Neural cell (in vitro differentiated cells): ENCODE data around the gene VEPH1. TPM values are rescaled to one million over a fixed set of nuclear protein-coding genes. Genes with fewer than 3 reads are reported as not detected.

ENCODE experiments used
- H2AFZ ChIP-seq: fragments of 200-600, 300-800 bp; sonication (generic), shearing (Covaris generic); 2 replicates; pipeline ENCODE4 v1.6.0; 2014; ENCODE audit warnings: low read depth, mild to moderate bottlenecking, antibody characterized with exemption, low read length, moderate library complexity
- H3F3A ChIP-seq: fragments of 200-600 bp; shearing (Covaris generic); 2 replicates; pipeline ENCODE4 v1.6.1; 2016; ENCODE audit warnings: mild to moderate bottlenecking, moderate library complexity, mixed read lengths, antibody characterized with exemption, low read length; ENCODE audit not compliant: insufficient read depth, poor library complexity, severe bottlenecking
- H3K27ac ChIP-seq: fragments of 200-600, 300-800 bp; sonication (generic), shearing (Covaris generic); 2 replicates; pipeline ENCODE4 v1.5.1; 2014; ENCODE audit warnings: mild to moderate bottlenecking, low read length, moderate library complexity
- H3K27me3 ChIP-seq: fragments of 300-800, 200-600 bp; sonication (generic), shearing (Covaris generic); 2 replicates; pipeline ENCODE4 v1.6.0; 2014; ENCODE audit warnings: mild to moderate bottlenecking, low read depth, low read length, moderate library complexity; ENCODE audit not compliant: insufficient read depth
- H3K36me3 ChIP-seq: fragments of 300-800, 200-600 bp; sonication (generic), shearing (Covaris generic); 2 replicates; pipeline ENCODE4 v1.5.1; 2014; ENCODE audit warnings: mild to moderate bottlenecking, antibody characterized with exemption, low read length, moderate library complexity; ENCODE audit not compliant: insufficient read depth
- H3K4me2 ChIP-seq: fragments of 300-800, 200-600 bp; sonication (generic), shearing (Covaris generic); 2 replicates; pipeline ENCODE4 v1.6.0; 2014; ENCODE audit warnings: mild to moderate bottlenecking, low read length
- H3K4me3 ChIP-seq: fragments of 300-800, 200-600 bp; sonication (generic), shearing (Covaris generic); 2 replicates; pipeline ENCODE4 v1.5.1; 2014; ENCODE audit warnings: mild to moderate bottlenecking, low read length, moderate library complexity
- H3K79me2 ChIP-seq: fragments of 200-600 bp; shearing (Covaris generic); replicated peaks from 2 replicates; pipeline ENCODE4 v1.6.0; 2014; ENCODE audit warnings: mild to moderate bottlenecking, low read length, moderate library complexity; ENCODE audit not compliant: insufficient read depth
- H3K9ac ChIP-seq: fragments of 300-800, 200-600 bp; sonication (generic), shearing (Covaris generic); 2 replicates; pipeline ENCODE4 v1.6.1; 2016; ENCODE audit warnings: mild to moderate bottlenecking, low read length, mixed read lengths
- H3K9me2 ChIP-seq: fragments of 200-600 bp; shearing (Covaris generic); 2 replicates; pipeline ENCODE4 v1.6.1; 2016; ENCODE audit warnings: mild to moderate bottlenecking, low read length, mixed read lengths; ENCODE audit not compliant: insufficient read depth
- H3K9me3 ChIP-seq: fragments of 200-600, 300-800 bp; sonication (generic), shearing (Covaris generic); 2 replicates; pipeline ENCODE4 v1.6.1; 2016; ENCODE audit warnings: mild to moderate bottlenecking, mixed run types, low read length, moderate library complexity, mixed read lengths
- H4K20me1 ChIP-seq: fragments of 200-600 bp; shearing (Covaris generic); 2 replicates; pipeline ENCODE4 v1.6.1; 2016; ENCODE audit warnings: mild to moderate bottlenecking, mixed run types; ENCODE audit not compliant: insufficient read depth
- EP300 ChIP-seq: fragments of 450-650 bp; conservative IDR thresholded peaks from 2 replicates; pipeline ENCODE4 v1.6.1; 2014; ENCODE audit warnings: antibody characterized with exemption, mild to moderate bottlenecking, moderate library complexity; ENCODE audit not compliant: poor library complexity, severe bottlenecking
- EZH2 ChIP-seq: fragments of 200-600, 300-800 bp; shearing (Covaris generic), sonication (generic); IDR thresholded peaks from 2 replicates; pipeline ENCODE4 v1.6.1; 2014; ENCODE audit warnings: antibody characterized with exemption, low read length, borderline replicate concordance, mild to moderate bottlenecking; ENCODE audit not compliant: insufficient read depth, poor library complexity, severe bottlenecking
- MXI1 ChIP-seq: fragments of 450-650 bp; conservative IDR thresholded peaks from 2 replicates; pipeline ENCODE4 v1.6.1; 2014; ENCODE audit warnings: antibody characterized with exemption, mild to moderate bottlenecking; ENCODE audit not compliant: poor library complexity, severe bottlenecking
- POLR2AphosphoS5 ChIP-seq: IDR thresholded peaks from 2 replicates; pipeline ENCODE4 v1.6.1; 2012
- RAD21 ChIP-seq: fragments of 450-650 bp; conservative IDR thresholded peaks from 2 replicates; pipeline ENCODE4 v1.6.1; 2014; ENCODE audit warnings: antibody characterized with exemption, mild to moderate bottlenecking, moderate library complexity
- SMC3 ChIP-seq: fragments of 450-650 bp; conservative IDR thresholded peaks from 2 replicates; pipeline ENCODE4 v1.6.1; 2014; ENCODE audit warnings: antibody characterized with exemption, mild to moderate bottlenecking, moderate library complexity; ENCODE audit not compliant: poor library complexity
- TAF1 ChIP-seq: IDR thresholded peaks from 2 replicates; pipeline ENCODE4 v1.6.1; 2012; ENCODE audit warnings: low read depth
- polyA plus RNA-seq: library from polyadenylated mRNA; depleted of rRNA; stranded (reverse); fragments of >200 nt; gene quantifications from 2 replicates; pipeline ENCODE4 v1.2.3, GENCODE V29; 2014
- TF ChIP-seq, protein P1 (sequence below): IDR thresholded peaks from 2 replicates; pipeline ENCODE4 v1.6.1; 2012; ENCODE audit warnings: borderline replicate concordance
- TF ChIP-seq, protein P2 (sequence below): fragments of 450-650 bp; IDR thresholded peaks from 2 replicates; pipeline ENCODE4 v1.5.1; 2014; ENCODE audit warnings: antibody characterized with exemption, mild to moderate bottlenecking, moderate library complexity; ENCODE audit not compliant: poor library complexity, severe bottlenecking

Gene VEPH1
- polyA plus RNA-seq, 1 donor from 2014 or later, result 0.89 TPM

DNA sequence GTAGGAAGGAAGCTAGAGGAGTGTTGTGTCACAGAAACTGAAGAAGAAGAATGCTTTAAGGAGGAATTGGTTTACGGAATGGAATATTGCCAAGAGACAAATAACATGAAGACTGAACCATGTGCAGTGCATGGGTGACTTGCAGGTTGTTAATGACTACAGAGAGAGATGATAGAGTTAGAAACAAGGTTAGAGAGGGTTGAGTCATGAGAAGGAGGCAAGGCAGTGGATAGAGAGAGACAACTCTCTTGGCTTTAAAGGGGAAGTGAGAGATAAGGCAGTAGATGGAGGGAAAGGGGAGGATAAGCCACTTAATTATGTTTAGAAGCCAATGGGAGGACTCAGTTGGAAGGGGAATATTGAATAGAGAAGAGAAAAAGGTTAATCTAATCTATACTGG, 224.0 kb downstream of the VEPH1 start:
- Histone ChIP-seq H3K9me2 (no peaks in the 10 kb centered on the region), H3K27ac (no peak overlapping the region), H3K79me2 (no peaks in the 10 kb centered on the region), H3K27me3 (no peaks in the 10 kb centered on the region), H3K36me3 (no peaks in the 10 kb centered on the region), H2AFZ (no peak overlapping the region), H3K9me3 (no peaks in the 10 kb centered on the region), H3K4me3 (no peak overlapping the region), H3K4me2 (no peak overlapping the region), H3F3A (no peaks in the 10 kb centered on the region), H4K20me1 (no peaks in the 10 kb centered on the region), H3K9ac (no peak overlapping the region)
- TF ChIP-seq TAF1, result no peak
- TF ChIP-seq SMC3, result no peak
- TF ChIP-seq, protein P1, sequence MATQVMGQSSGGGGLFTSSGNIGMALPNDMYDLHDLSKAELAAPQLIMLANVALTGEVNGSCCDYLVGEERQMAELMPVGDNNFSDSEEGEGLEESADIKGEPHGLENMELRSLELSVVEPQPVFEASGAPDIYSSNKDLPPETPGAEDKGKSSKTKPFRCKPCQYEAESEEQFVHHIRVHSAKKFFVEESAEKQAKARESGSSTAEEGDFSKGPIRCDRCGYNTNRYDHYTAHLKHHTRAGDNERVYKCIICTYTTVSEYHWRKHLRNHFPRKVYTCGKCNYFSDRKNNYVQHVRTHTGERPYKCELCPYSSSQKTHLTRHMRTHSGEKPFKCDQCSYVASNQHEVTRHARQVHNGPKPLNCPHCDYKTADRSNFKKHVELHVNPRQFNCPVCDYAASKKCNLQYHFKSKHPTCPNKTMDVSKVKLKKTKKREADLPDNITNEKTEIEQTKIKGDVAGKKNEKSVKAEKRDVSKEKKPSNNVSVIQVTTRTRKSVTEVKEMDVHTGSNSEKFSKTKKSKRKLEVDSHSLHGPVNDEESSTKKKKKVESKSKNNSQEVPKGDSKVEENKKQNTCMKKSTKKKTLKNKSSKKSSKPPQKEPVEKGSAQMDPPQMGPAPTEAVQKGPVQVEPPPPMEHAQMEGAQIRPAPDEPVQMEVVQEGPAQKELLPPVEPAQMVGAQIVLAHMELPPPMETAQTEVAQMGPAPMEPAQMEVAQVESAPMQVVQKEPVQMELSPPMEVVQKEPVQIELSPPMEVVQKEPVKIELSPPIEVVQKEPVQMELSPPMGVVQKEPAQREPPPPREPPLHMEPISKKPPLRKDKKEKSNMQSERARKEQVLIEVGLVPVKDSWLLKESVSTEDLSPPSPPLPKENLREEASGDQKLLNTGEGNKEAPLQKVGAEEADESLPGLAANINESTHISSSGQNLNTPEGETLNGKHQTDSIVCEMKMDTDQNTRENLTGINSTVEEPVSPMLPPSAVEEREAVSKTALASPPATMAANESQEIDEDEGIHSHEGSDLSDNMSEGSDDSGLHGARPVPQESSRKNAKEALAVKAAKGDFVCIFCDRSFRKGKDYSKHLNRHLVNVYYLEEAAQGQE, result no peak

DNA sequence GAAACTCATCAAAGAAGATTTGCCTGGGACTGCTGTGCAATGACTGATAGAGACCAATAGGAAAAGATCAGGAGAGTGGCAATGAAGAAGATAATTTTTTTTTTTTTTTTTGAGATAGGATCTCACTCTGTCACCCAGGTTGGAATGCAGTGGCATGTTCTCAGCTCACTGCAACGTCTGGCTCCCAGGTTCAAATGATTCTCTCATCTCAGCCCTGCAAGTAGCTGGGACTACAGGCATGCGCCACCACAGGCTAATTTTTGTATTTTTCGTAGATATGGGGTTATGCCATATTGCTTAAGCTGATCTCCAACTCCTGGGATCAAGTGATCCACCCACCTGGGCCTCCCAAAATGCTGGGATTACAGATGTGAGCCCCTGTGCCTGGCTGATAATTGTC, 226.4 kb downstream of the VEPH1 start:
- Histone ChIP-seq H3K4me2 (no peak overlapping the region), H3K9ac (no peak overlapping the region), H2AFZ (no peak overlapping the region), H3K9me3 (no peaks in the 10 kb centered on the region), H3K4me3 (no peak overlapping the region), H3K79me2 (no peaks in the 10 kb centered on the region), H3F3A (no peaks in the 10 kb centered on the region), H3K36me3 (no peaks in the 10 kb centered on the region), H3K27ac (no peak overlapping the region), H4K20me1 (no peaks in the 10 kb centered on the region), H3K27me3 (no peaks in the 10 kb centered on the region), H3K9me2 (no peaks in the 10 kb centered on the region)
- TF ChIP-seq, protein P1, result no peak
- no peak for TF ChIP-seq RAD21
- no peak for TF ChIP-seq EP300
- TF ChIP-seq EZH2, result no peak
- no peak for TF ChIP-seq TAF1
- no peak for TF ChIP-seq MXI1
- TF ChIP-seq, protein P2, sequence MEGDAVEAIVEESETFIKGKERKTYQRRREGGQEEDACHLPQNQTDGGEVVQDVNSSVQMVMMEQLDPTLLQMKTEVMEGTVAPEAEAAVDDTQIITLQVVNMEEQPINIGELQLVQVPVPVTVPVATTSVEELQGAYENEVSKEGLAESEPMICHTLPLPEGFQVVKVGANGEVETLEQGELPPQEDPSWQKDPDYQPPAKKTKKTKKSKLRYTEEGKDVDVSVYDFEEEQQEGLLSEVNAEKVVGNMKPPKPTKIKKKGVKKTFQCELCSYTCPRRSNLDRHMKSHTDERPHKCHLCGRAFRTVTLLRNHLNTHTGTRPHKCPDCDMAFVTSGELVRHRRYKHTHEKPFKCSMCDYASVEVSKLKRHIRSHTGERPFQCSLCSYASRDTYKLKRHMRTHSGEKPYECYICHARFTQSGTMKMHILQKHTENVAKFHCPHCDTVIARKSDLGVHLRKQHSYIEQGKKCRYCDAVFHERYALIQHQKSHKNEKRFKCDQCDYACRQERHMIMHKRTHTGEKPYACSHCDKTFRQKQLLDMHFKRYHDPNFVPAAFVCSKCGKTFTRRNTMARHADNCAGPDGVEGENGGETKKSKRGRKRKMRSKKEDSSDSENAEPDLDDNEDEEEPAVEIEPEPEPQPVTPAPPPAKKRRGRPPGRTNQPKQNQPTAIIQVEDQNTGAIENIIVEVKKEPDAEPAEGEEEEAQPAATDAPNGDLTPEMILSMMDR, result no peak
- TF ChIP-seq POLR2AphosphoS5, result no peak
